ENCODE measurements around the gene NUDCD3. TPM values are rescaled to one million over a fixed set of nuclear protein-coding genes. Genes with fewer than 3 reads are reported as not detected.

Gene NUDCD3
- total RNA-seq, 1 experiment from 2014 or later, result 82.3 TPM

DNA sequence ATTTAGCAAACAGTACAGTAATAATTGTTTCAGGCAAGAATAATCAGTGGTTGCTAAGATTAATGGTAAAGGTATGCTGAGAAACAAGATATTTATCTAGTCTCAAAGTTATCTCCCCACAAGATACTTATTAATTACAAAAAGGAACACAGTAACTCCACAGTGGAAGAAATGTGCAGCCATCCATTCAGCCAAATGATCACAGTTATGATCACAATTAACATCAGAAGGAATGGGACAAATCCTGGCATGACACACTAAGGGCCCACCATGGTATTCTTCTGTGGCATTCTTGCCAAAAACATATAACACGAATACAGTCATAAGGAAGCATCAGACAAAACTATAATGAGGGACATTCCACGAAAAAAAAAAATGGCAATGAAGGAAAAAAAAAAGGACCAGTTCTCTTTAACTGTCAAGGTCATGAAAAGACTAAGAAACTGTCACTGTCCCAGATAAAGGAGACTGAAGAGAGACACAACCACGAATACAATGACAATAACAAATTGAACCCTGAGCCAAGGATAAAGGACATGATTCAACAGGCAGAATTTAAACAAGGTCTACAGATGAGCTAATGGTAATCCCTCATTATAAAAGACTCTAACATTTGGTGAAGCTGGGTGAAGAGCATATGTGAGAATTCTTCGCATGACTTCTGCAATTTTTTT is 20.9 kb downstream of the NUDCD3 start:
- peaks cover 10% of the 10 kb centered on the region; the same call in 1 of the 2 replicates for H4K20me1 ChIP-seq (ENCODE audit: low read length)
- H3K36me3 ChIP-seq (ENCODE audit: low read depth, low read length), result peaks cover 26% of the 10 kb centered on the region; the same call in 1 of the 2 replicates
- H3K27me3 ChIP-seq (ENCODE audit: low read length), result no peaks in the 10 kb centered on the region
- H3K9me2 ChIP-seq (replicated peaks; ENCODE audit: low read length), result no peaks in the 10 kb centered on the region
- CTCF ChIA-PET, result no interaction called here
- no peak overlapping the region for H3K4me2 ChIP-seq (ENCODE audit: low read length)
- no peak for ATAC-seq
- peaks cover 94% of the 10 kb centered on the region for H3K79me2 ChIP-seq (ENCODE audit: low read length)
- no peaks in the 10 kb centered on the region for H3K9me3 ChIP-seq (ENCODE audit: low read length)
- H3K4me1 ChIP-seq (ENCODE audit: insufficient read depth, low read length), result peaks cover 28% of the 10 kb centered on the region
- no peak overlapping the region for H3K4me3 ChIP-seq (ENCODE audit: low read length)
- no peak for TF ChIP-seq EZH2 (IDR thresholded peaks at IDR 0.05; ENCODE audit: low read length, unreplicated experiment)
- TF ChIP-seq, protein P1, sequence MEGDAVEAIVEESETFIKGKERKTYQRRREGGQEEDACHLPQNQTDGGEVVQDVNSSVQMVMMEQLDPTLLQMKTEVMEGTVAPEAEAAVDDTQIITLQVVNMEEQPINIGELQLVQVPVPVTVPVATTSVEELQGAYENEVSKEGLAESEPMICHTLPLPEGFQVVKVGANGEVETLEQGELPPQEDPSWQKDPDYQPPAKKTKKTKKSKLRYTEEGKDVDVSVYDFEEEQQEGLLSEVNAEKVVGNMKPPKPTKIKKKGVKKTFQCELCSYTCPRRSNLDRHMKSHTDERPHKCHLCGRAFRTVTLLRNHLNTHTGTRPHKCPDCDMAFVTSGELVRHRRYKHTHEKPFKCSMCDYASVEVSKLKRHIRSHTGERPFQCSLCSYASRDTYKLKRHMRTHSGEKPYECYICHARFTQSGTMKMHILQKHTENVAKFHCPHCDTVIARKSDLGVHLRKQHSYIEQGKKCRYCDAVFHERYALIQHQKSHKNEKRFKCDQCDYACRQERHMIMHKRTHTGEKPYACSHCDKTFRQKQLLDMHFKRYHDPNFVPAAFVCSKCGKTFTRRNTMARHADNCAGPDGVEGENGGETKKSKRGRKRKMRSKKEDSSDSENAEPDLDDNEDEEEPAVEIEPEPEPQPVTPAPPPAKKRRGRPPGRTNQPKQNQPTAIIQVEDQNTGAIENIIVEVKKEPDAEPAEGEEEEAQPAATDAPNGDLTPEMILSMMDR (conservative IDR thresholded peaks at IDR 0.05; ENCODE audit: low read depth, low read length), result no peak
- TF ChIP-seq EZH2phosphoT487 (IDR thresholded peaks at IDR 0.05; ENCODE audit: borderline replicate concordance, low read length), result no peak
- no peak overlapping the region for H3K27ac ChIP-seq (ENCODE audit: low read length)
- POLR2A ChIA-PET (ENCODE audit: unreplicated experiment), result interaction anchor here (0.6 kb wide), 1 partner anchor 96 kb away, joined by 5 read pairs; no protein-coding TSS in a partner anchor
- intact Hi-C loops (cut with micrococcal nuclease), result loop anchor here (10.0 kb wide), 1 partner anchor 95 kb away; no protein-coding TSS in a partner anchor
- BruUV-seq (replicated peaks), result no TSS peak
- DNase-seq, result no peak
- H2AFZ ChIP-seq (ENCODE audit: low read length), result no peak overlapping the region
- no peak overlapping the region for H3K9ac ChIP-seq (ENCODE audit: low read length)
- no peaks in the 10 kb centered on the region for H3F3A ChIP-seq (ENCODE audit: low read length, unreplicated experiment)

DNA sequence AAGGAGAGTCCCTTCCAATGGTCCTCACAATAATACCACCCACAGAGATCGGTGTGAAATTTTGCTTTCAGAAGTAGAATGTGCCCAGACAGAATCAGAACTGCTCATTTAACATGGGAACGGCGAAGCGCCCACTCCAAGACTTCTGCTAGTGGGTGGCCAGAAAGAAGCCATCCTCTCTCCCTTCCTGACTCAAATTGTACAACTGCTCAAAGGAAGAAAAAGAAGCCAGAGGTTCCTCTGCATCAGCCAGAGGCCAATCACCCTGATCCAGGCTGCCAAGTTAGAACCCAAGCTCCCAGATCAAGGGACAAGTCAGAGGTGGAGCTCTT is 23.3 kb downstream of the NUDCD3 start:
- BruUV-seq (replicated peaks), result no TSS peak
- H4K20me1 ChIP-seq (ENCODE audit: low read length), result peaks cover 10% of the 10 kb centered on the region; the same call in 1 of the 2 replicates

More for the DNA sequence above, 23.3 kb downstream of the NUDCD3 start:
- no peaks in the 10 kb centered on the region for H3K27me3 ChIP-seq (ENCODE audit: low read length)
- H3K9me3 ChIP-seq (ENCODE audit: low read length), result no peaks in the 10 kb centered on the region
- POLR2A ChIA-PET (ENCODE audit: unreplicated experiment), result no interaction called here
- no peaks in the 10 kb centered on the region for H3F3A ChIP-seq (ENCODE audit: low read length, unreplicated experiment)
- H3K79me2 ChIP-seq (ENCODE audit: low read length), result peaks cover 92% of the 10 kb centered on the region
- no peak overlapping the region for H2AFZ ChIP-seq (ENCODE audit: low read length)
- H3K4me2 ChIP-seq (ENCODE audit: low read length), result no peak overlapping the region
- CTCF ChIA-PET, result no interaction called here
- no peak overlapping the region for H3K9ac ChIP-seq (ENCODE audit: low read length)
- H3K9me2 ChIP-seq (replicated peaks; ENCODE audit: low read length), result no peaks in the 10 kb centered on the region
- H3K4me1 ChIP-seq (ENCODE audit: insufficient read depth, low read length), result peaks cover 5% of the 10 kb centered on the region; the same call in 1 of the 2 replicates
- intact Hi-C loops (cut with micrococcal nuclease), result no loop called here
- no peak for ATAC-seq
- TF ChIP-seq EZH2phosphoT487 (IDR thresholded peaks at IDR 0.05; ENCODE audit: borderline replicate concordance, low read length), result no peak
- no peak for TF ChIP-seq EZH2 (IDR thresholded peaks at IDR 0.05; ENCODE audit: low read length, unreplicated experiment)
- TF ChIP-seq, protein P1 (conservative IDR thresholded peaks at IDR 0.05; ENCODE audit: low read depth, low read length), result no peak
- no peak for DNase-seq
- no peak overlapping the region for H3K27ac ChIP-seq (ENCODE audit: low read length)
- peaks cover 21% of the 10 kb centered on the region; the same call in 1 of the 2 replicates for H3K36me3 ChIP-seq (ENCODE audit: low read depth, low read length)
- H3K4me3 ChIP-seq (ENCODE audit: low read length), result no peak overlapping the region

All from PC-3 (cell line).